NOMO-1 treated with DMSO at 0.1 percent for 48 hours (cell line): ENCODE measurements around the gene HMOX2.

Experiments
- DNase-seq: peaks from one replicate; lab custom pipeline; 2025; ENCODE audit not compliant: unreplicated experiment; lab: John Stamatoyannopoulos, UW

HMOX2 gene

GRCh38 chr16:4552541-4552940 is 76.3 kb downstream of the HMOX2 start:
- no peak for DNase-seq

- no peak for DNase-seq
Observed at GRCh38 chr16:4556112-4556511, 79.9 kb downstream of the HMOX2 start, which contains the start of gene C16orf96. C16orf96 (plus strand) TSS chr16:4556340; CDS start chr16:4556490, 150 bp downstream.

GRCh38 chr16:4556580-4556979 is 80.4 kb downstream of the HMOX2 start:
- no peak for DNase-seq

DNA sequence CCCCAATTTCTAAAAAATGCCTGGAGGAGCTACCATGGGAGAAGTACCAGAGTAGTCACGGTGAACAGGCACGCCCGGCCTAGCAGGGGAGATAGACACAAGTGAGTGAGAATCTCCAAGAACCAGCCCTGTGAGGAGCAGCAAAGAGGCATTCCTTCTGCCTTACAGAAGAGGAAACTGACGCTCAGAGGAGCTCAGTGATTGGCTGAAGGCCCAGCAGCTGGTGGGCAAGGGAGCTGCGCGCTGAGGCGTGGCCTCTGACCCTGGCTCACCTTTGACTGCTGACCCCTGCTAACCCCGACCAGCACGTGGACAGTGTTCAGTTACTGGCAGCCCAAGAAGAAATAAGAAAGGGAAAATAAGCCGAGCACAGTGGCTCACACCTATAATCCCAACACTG is 81.8 kb downstream of the HMOX2 start:
- no peak for DNase-seq
